K562 (cell line): Measurements from ENCODE around the gene SLC35B1. TPM values are rescaled to one million over a fixed set of nuclear protein-coding genes. Genes with fewer than 3 reads are reported as not detected.

ENCODE experiments used
- ATAC-seq: fragments of 200-7000 bp; cut with Tn5 transposase; 3 replicates; pipeline ENCODE4 v1.9.1; 2020; ENCODE audit warnings: moderate library complexity
- BruUV-seq: library from RNA; stranded (reverse); fragments of 400-500 nt; replicated peaks from 2 replicates; lab custom pipeline; 2021; lab: Mats Ljungman, UMichigan
- CTCF ChIA-PET: fragments of 300-600 bp; formaldehyde crosslinking; extraction: SDS; loops from one replicate; lab custom pipeline; 2021; ENCODE audit warnings: low intra/inter-chr PET ratio; lab: Yijun Ruan, JAX
- POLR2A ChIA-PET: fragments of 300-600, 350-650 bp; sonication (Branson Sonifier 250); formaldehyde crosslinking; extraction: SDS; loops from one replicate; lab custom pipeline; 2021; ENCODE audit warnings: antibody characterized with exemption, inconsistent platforms; lab: Yijun Ruan, JAX
- DNase-seq, 4 experiments: peaks; one replicate each; pipeline versions ENCODE4 v3.0.0 to v3.0.0-alpha.2; 2011 to 2018; ENCODE audit warnings: low spot score in 3 of 4, mixed read lengths in 3 of 4; ENCODE audit errors: extremely low read depth in 1 of 4
- FAIRE-seq: peaks from 2 replicates; lab custom pipeline; 2011; peaks lifted over from hg19 to GRCh38; lab: Jason Lieb, UNC
- H2AFZ ChIP-seq: 2 replicates; pipeline ENCODE4 v1.6.0; 2011; ENCODE audit warnings: low read depth, low read length, control low read depth, inconsistent platforms
- H3K27ac ChIP-seq: fragments of 200-600 bp; 3 replicates; pipeline ENCODE4 v1.8.0; 2011; ENCODE audit warnings: low read depth, mild to moderate bottlenecking, control low read depth, inconsistent platforms, low read length, moderate library complexity, mixed read lengths; ENCODE audit errors: extremely low read depth
- H3K27me3 ChIP-seq, 2 experiments: fragments of 300-600 bp in 1 of 2; 2 replicates in 1 of 2; 3 replicates in 1 of 2; pipeline versions ENCODE4 v1.6.0 to v1.8.0; 2011; ENCODE audit warnings: inconsistent platforms in 2 of 2, low read length in 2 of 2, mild to moderate bottlenecking in 1 of 2, mixed read lengths in 1 of 2, moderate library complexity in 1 of 2; ENCODE audit not compliant: control insufficient read depth in 2 of 2, insufficient read depth in 2 of 2
- H3K36me3 ChIP-seq: fragments of 300-600 bp; 3 replicates; pipeline ENCODE4 v1.8.0; 2011; ENCODE audit warnings: mild to moderate bottlenecking, low read length, inconsistent platforms; ENCODE audit not compliant: control insufficient read depth, insufficient read depth
- H3K4me1 ChIP-seq, 2 experiments: fragments of 200-600 bp in 1 of 2; replicated peaks in 1 of 2; 2 replicates in 1 of 2; 3 replicates in 1 of 2; pipeline versions ENCODE4 v1.5.1 to v1.8.0; 2011; ENCODE audit warnings: inconsistent platforms in 2 of 2, low read length in 2 of 2, mild to moderate bottlenecking in 1 of 2, mixed read lengths in 1 of 2, moderate library complexity in 1 of 2; ENCODE audit not compliant: control insufficient read depth in 2 of 2, insufficient read depth in 2 of 2
- H3K4me2 ChIP-seq: 2 replicates; pipeline ENCODE4 v1.6.1; 2011; ENCODE audit warnings: low read length, control low read depth, inconsistent platforms, mixed read lengths; ENCODE audit not compliant: insufficient read depth
- H3K4me3 ChIP-seq: fragments of 200-600 bp; sonication (generic), shearing (Covaris generic); 2 replicates; pipeline ENCODE4 v1.5.1; 2016; ENCODE audit warnings: control low read depth, inconsistent platforms
- H3K79me2 ChIP-seq: fragments of 200-600 bp; 3 replicates; pipeline ENCODE4 v1.8.0; 2011; ENCODE audit warnings: low read length, inconsistent platforms; ENCODE audit not compliant: control insufficient read depth, insufficient read depth
- H3K9ac ChIP-seq, 2 experiments: 2 replicates each; pipeline versions ENCODE4 v1.6.0 to v1.6.1; 2011; ENCODE audit warnings: low read depth in 2 of 2, low read length in 2 of 2, control low read depth in 1 of 2, inconsistent platforms in 1 of 2, mild to moderate bottlenecking in 1 of 2, mixed read lengths in 1 of 2; ENCODE audit not compliant: insufficient read depth in 1 of 2
- H3K9me1 ChIP-seq: one replicate; pipeline ENCODE4 v1.6.0; 2011; ENCODE audit warnings: inconsistent platforms, mild to moderate bottlenecking, low read length, moderate library complexity; ENCODE audit not compliant: control insufficient read depth, insufficient read depth
- H3K9me3 ChIP-seq: replicated peaks from 2 replicates; pipeline ENCODE4 v1.5.1; 2011; ENCODE audit warnings: low read depth, low read length, inconsistent platforms; ENCODE audit not compliant: control insufficient read depth, insufficient read depth
- H4K20me1 ChIP-seq: replicated peaks from 2 replicates; pipeline ENCODE4 v1.6.1; 2011; ENCODE audit warnings: low read length, inconsistent platforms, mixed read lengths; ENCODE audit not compliant: control insufficient read depth, insufficient read depth
- ASH1L ChIP-seq: fragments of 450-650 bp; IDR thresholded peaks from 2 replicates; pipeline ENCODE4 v1.6.1; 2018; ENCODE audit warnings: borderline replicate concordance, mild to moderate bottlenecking, low read depth; ENCODE audit not compliant: partially characterized antibody
- EWSR1 ChIP-seq: fragments of 450-650 bp; IDR thresholded peaks from 2 replicates; pipeline ENCODE4 v1.6.1; 2018; ENCODE audit warnings: borderline replicate concordance, mild to moderate bottlenecking, low read depth, moderate library complexity; ENCODE audit not compliant: partially characterized antibody
- HMG20A ChIP-seq: fragments of 450-650 bp; formaldehyde crosslinking; conservative IDR thresholded peaks from 2 replicates; pipeline ENCODE4 v1.4.0; 2020; ENCODE audit warnings: mild to moderate bottlenecking, mixed read lengths
- KLF13 ChIP-seq: fragments of 450-650 bp; IDR thresholded peaks from 2 replicates; pipeline ENCODE4 v1.6.1; 2016; ENCODE audit warnings: missing genetic modification characterization, low read depth, mild to moderate bottlenecking, missing compliant biosample characterization, moderate library complexity, borderline replicate concordance
- MECOM ChIP-seq: fragments of 250-450 bp; sonication (Bioruptor Pico); IDR thresholded peaks from 2 replicates; pipeline ENCODE4 v1.8.0; 2022; ENCODE audit warnings: inconsistent platforms
- REST ChIP-seq, 2 experiments: fragments of 450-650 bp; formaldehyde crosslinking in 1 of 2; IDR thresholded peaks; 2 replicates each; pipeline versions ENCODE4 v1.4.0 to v1.6.1; 2014 to 2020; ENCODE audit warnings: mild to moderate bottlenecking in 2 of 2, borderline replicate concordance in 1 of 2, low read depth in 1 of 2
- STAT5A ChIP-seq: IDR thresholded peaks from 2 replicates; pipeline ENCODE4 v1.6.1; 2012; ENCODE audit warnings: low read length, inconsistent platforms, borderline replicate concordance
- XRCC4 ChIP-seq: IDR thresholded peaks from one replicate; pipeline ENCODE4 v1.6.1; 2011; ENCODE audit not compliant: insufficient read depth, insufficient read length; ENCODE audit errors: extremely low read depth
- ZBTB17 ChIP-seq: fragments of 450-650 bp; formaldehyde crosslinking; IDR thresholded peaks from 2 replicates; pipeline ENCODE4 v1.4.0; 2020; ENCODE audit warnings: mild to moderate bottlenecking
- ZNF79 ChIP-seq: fragments of 250-450 bp; sonication (Bioruptor Pico); IDR thresholded peaks from 2 replicates; pipeline ENCODE4 v1.4.0; 2020; ENCODE audit warnings: low read depth, mild to moderate bottlenecking, moderate library complexity
- WGBS: fragments of 100-300 bp; shearing (Covaris generic); methylation state at CpG from one replicate; pipeline ENCODE4 v1.1.6; 2016; ENCODE audit warnings: low coverage, mixed read lengths; ENCODE audit not compliant: insufficient coverage; ENCODE audit errors: missing lambda C conversion rate; 5-methylcytosine and 5-hydroxymethylcytosine counted together
- in situ Hi-C: fragments of 300-500 bp; cut with MboI; formaldehyde crosslinking; loops from 4 replicates; pipeline ENCODE4 v1.15.0; 2018; ENCODE audit warnings: inconsistent platforms, mixed read lengths
- intact Hi-C: fragments of 100-400 bp; cut with micrococcal nuclease; formaldehyde crosslinking; loops from 2 replicates; pipeline ENCODE4 v1.14.2; 2022
- polyA plus RNA-seq, 8 experiments: library from polyadenylated mRNA; depleted of rRNA in 4 of 8; stranded (reverse) in 5 of 8; unstranded in 3 of 8; fragments of >200 nt; fragmentation: Nextera tagmentation in 2 of 8; fragmentation: Illumina TruSeq in 1 of 8; extraction: Ambion mirVana in 2 of 8; extraction: Trizol in 1 of 8; gene quantifications; 2 replicates each; pipeline versions ENCODE4 v1.2.1 to v1.2.3, GENCODE V29; 2011 to 2014; ENCODE audit warnings: inconsistent platforms in 1 of 8, missing spikeins in 1 of 8
- total RNA-seq, 7 experiments: library from RNA; depleted of rRNA in 6 of 7; stranded (reverse); fragments of >200 nt in 6 of 7; fragmentation: Illumina TruSeq in 2 of 7; extraction: Trizol in 2 of 7; gene quantifications; 2 replicates each; pipeline versions ENCODE4 v1.2.1 to v1.2.3, GENCODE V29; 2011 to 2021; ENCODE audit warnings: low replicate concordance in 1 of 7
- TF ChIP-seq, protein P1 (sequence below): sonication (generic); formaldehyde crosslinking; IDR thresholded peaks from 2 replicates; pipeline ENCODE4 v1.8.1; 2023; ENCODE audit warnings: mild to moderate bottlenecking, missing genetic modification reagents, moderate library complexity
- TF ChIP-seq, protein P2 (sequence below): IDR thresholded peaks from 3 replicates; pipeline ENCODE4 v1.6.1; 2011; ENCODE audit warnings: borderline replicate concordance, mild to moderate bottlenecking; ENCODE audit not compliant: insufficient read length, insufficient read depth

The SLC35B1 gene
- total and polyA plus RNA-seq, 9 of the 15 experiments (the other 6 are each of a cell fraction or from before 2014, with no cell fraction given): 51.4 to 87.9 (median 66.3) TPM

GRCh38 chr17:49722066-49722465, 14.3 kb upstream of the SLC35B1 start:
- FAIRE-seq (no peak), ATAC-seq (no peak), DNase-seq (no peak)
- Histone ChIP-seq H3K27me3 (no peaks in the 10 kb centered on the region), H3K9me3 (no peaks in the 10 kb centered on the region), H3K9me1 (peaks cover 4% of the 10 kb centered on the region), H3K27ac (no peak overlapping the region), H3K79me2 (peaks cover 35% of the 10 kb centered on the region), H3K9ac (no peak overlapping the region), H3K4me1 (peaks cover 0 to under 1% of the 10 kb centered on the region in 2 experiments; a peak in 3 of 5 replicates), H3K36me3 (peaks cover 96% of the 10 kb centered on the region), H3K4me3 (no peak overlapping the region), H4K20me1 (peaks cover 15% of the 10 kb centered on the region; the same call in 1 of the 2 replicates), H3K4me2 (no peak overlapping the region), H2AFZ (no peak overlapping the region)
- CTCF ChIA-PET: no interaction called here
- intact Hi-C loops: no loop called here
- POLR2A ChIA-PET: interaction anchor here (0.6 to 2.5 kb wide), 6 partner anchors 10 to 1026 kb away, joined by 3 to 7 read pairs (median 4); no protein-coding TSS in a partner anchor
- 96% methylated on average over 3 of the region's 3 CpGs for WGBS
- BruUV-seq: no TSS peak
- in situ Hi-C loops: no loop called here
- TF ChIP-seq ZNF79: no peak
- no peak for TF ChIP-seq ASH1L
- no peak for TF ChIP-seq KLF13 (tag)
- TF ChIP-seq ZBTB17 (CRISPR knock-in tag): no peak
- no peak for TF ChIP-seq MECOM (CRISPR knock-in tag)
- TF ChIP-seq REST (IDR thresholded peaks at IDR 0.05; ENCODE audit: borderline replicate concordance): no peak
- TF ChIP-seq REST (CRISPR knock-in tag; IDR thresholded peaks at IDR 0.05; ENCODE audit: low read depth): no peak
- no peak for TF ChIP-seq STAT5A
- TF ChIP-seq XRCC4: no peak
- TF ChIP-seq, protein P1, sequence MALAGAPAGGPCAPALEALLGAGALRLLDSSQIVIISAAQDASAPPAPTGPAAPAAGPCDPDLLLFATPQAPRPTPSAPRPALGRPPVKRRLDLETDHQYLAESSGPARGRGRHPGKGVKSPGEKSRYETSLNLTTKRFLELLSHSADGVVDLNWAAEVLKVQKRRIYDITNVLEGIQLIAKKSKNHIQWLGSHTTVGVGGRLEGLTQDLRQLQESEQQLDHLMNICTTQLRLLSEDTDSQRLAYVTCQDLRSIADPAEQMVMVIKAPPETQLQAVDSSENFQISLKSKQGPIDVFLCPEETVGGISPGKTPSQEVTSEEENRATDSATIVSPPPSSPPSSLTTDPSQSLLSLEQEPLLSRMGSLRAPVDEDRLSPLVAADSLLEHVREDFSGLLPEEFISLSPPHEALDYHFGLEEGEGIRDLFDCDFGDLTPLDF (CRISPR knock-in tag): no peak
- TF ChIP-seq, protein P2, sequence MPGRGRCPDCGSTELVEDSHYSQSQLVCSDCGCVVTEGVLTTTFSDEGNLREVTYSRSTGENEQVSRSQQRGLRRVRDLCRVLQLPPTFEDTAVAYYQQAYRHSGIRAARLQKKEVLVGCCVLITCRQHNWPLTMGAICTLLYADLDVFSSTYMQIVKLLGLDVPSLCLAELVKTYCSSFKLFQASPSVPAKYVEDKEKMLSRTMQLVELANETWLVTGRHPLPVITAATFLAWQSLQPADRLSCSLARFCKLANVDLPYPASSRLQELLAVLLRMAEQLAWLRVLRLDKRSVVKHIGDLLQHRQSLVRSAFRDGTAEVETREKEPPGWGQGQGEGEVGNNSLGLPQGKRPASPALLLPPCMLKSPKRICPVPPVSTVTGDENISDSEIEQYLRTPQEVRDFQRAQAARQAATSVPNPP: no peak
- TF ChIP-seq HMG20A (CRISPR knock-in tag): no peak
- no peak for TF ChIP-seq EWSR1
